ENCODE measurements around the gene GPRIN2.
"Not testable (repeated sequence)": the region's sequence is repeated elsewhere in the genome, so short reads cannot be mapped to it uniquely, and the experiment has no call there.

GPRIN2 gene

DNA sequence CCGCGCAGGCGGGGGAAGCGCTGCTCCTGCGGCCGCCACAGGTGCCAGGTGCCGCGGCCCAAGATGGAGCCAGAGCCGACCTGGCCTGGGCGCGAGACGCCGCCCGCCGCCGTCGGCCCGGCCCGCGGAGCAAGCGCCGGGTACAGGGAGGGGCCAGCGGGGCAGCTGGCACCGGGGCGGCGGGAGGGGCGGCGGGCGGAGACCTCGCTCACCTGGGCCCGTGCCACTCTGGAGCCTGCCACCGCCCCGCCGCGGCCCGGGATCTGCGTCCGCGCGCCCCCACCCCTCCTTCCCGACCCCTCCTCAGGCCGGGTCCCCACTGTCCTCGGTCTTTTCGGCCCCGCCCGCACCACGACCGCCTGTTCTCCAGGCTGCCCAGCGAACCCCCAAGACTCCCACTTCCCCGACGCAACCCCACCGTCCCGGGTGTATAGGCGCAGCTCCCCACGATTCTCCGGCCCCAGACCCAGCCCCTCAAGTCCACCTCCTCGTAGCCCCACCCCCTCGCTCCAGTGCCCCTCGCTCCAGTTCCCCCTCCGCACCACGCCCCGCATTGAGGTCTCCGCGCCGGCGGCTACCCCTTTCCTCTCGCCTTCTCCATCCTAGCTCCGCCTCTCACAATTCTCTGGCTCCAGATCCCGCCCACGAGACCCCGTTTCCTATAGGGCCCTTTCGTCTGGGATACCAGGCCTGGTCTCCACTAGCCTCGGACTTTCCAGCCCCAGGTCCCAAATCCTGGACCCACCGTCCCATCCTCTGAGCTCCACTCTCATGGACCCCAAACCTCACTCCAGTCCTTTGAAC lies at the start of gene GPRIN2:
Gene GPRIN2 (minus strand): TSS at position 144 of the 804 bp plus-strand sequence. CDS start 5,922 bp downstream, outside the sequence.
- in situ Hi-C loops (cut with MboI; ENCODE audit: low sequenced_read_pairs) = no loop called here

DNA sequence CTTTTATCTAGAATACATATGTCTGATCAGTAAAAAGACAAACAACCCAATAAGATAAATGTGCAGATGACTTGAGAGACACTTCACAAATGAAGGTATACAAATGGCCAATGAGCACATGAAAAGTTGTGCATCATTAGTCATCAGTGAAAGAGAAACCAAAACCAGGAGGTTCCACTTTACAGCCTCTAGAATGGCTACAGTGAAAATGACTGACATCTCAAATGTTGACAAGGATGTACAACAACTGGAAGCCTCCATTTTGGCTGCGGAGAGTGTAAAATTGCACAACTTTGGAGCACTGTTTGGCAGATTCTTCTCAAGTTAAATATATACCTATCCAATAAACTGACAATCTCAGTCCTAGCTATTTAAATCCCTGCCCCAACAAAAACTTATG lies 44.1 kb upstream of the GPRIN2 start:
- in situ Hi-C loops (cut with MboI; ENCODE audit: low sequenced_read_pairs) = not testable (repeated sequence)

DNA sequence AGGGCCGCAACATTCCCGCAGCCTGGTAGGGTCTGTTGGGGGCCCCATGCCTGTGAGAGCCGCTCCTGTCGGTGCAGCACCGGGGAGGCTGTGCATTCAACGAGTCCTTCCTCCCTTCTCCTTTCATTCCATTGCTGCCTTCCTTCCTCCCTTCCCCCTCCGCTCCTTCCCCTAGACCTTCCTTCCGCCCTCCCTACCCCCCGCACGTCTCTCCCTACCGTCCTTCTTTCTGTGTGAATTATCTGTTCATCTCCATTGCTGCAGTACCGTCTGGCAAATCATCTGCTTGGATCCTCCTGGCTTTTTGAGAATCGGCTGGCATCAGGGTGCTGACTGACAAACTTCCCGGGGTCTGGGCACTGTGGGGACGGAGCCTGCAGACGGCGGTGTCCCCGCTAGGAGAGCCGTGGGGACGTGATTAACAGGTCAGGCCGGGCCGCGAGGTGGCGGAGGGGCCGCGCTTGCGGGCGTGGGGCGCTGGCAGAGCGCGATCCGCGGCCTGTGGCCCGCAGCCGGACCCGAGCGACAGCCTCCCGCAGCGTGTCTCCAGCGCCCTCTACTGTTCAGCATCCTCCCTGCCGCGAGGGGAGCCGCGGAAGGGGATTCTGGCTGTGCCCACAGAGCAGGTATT lies 41.3 kb upstream of the GPRIN2 start:
- in situ Hi-C loops (cut with MboI; ENCODE audit: low sequenced_read_pairs) = not testable (repeated sequence)

DNA sequence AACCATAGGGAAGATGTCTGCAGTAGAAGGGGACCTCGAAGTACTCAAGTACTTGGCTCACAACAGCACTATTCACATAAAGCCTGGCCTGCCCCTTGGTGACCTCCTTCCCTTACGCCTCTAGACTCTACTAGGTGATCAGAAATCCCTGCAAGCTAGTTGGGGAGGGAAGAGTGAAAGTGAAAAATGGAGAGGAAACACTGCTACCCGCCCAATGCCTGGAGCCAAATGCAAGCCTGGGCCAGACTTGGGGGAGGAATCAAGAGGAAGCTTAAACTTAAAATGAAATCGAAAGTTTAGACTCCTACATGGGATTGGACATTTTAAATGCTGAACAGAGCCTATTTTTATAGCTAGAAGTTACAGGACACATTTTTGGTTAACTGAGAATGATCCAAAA lies 40.1 kb upstream of the GPRIN2 start:
- in situ Hi-C loops (cut with MboI; ENCODE audit: low sequenced_read_pairs) = not testable (repeated sequence)

DNA sequence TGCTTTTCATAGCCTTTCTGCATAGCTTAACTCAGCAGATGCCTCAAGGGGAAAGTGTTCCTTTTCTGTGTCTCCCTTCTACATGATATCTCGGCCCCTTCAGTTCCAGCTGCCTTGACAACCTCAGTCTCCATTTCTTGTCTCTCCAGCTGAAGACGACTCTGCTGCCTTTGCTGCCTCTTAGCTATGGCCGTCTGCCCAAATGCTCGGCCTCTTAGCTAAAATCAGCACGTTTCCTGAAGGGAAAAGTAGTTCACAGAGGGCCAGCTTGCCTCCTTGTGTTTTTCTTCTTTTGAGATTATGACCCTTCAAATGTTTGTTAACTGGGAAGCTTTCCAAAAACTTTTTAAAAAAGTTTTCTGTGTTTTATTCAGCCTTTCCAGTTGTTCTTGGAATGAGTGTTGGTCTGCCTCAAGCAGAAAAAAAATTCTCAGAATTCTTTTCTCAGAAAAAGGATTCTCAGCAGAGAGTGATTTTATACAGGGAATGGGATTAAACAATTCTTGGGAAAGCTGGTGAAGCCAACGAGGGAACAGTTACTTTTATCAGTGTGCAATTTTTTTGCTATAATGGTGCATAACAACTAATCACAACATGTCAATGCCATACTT lies 38.1 kb upstream of the GPRIN2 start:
- in situ Hi-C loops (cut with MboI; ENCODE audit: low sequenced_read_pairs) = not testable (repeated sequence)

DNA sequence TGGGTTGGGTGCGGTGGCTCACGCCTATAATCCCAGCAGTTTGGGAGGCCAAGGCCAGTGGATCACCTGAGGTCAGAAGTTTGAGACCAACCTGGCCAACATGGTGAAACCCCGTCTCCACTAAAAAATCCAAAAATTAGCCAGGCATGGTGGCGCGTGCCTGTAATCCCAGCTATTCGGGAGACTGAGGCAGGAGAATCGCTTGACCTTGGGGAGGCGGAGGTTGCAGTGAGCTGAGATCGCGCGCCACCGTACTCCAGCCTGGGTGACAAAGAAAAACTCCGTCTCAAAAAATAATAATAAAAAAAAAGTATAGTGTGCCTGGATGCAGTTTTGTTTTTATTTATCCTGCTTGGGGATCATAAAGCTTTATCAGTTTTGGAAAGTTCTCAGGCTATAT lies 36.8 kb upstream of the GPRIN2 start:
- in situ Hi-C loops (cut with MboI; ENCODE audit: low sequenced_read_pairs) = not testable (repeated sequence)

DNA sequence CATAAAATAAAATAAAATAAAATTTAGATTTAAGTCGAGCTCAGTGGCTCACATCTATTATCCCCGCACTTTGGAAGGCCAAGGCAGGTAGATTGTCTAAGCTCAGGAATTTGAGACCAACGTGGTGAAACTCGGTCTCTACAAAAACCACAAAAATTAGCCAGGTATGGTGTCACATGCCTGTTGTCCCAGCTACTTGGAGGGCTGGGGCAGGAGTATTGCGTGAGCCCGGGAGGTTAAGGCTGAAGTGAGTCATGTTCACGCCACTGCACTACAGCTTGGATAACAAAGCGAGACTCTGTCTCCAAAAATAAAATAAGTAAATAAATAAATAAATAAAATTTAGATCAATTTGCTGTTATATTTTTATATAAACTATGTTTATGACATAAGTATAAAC lies 34.6 kb upstream of the GPRIN2 start:
- in situ Hi-C loops (cut with MboI; ENCODE audit: low sequenced_read_pairs) = not testable (repeated sequence)

DNA sequence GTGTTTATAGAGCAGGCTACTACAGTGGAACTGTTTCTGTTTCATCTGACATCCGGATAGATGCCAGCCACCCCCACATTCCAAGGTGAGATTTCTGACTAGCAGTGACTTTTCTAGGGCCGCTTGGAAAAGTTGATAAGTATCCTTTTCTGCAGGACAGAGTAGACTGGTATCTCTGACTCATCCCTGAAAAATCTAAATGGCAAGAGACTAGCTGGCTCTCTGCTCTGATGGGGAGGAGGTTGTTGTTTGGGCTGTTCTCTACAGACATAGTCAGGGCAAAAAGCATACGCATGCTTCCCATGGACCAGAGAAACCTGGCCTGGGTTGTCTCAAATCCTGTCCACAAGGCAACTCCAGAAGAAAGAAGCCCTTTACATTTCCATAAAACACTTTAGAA lies 33.1 kb upstream of the GPRIN2 start:
- in situ Hi-C loops (cut with MboI; ENCODE audit: low sequenced_read_pairs) = not testable (repeated sequence)

DNA sequence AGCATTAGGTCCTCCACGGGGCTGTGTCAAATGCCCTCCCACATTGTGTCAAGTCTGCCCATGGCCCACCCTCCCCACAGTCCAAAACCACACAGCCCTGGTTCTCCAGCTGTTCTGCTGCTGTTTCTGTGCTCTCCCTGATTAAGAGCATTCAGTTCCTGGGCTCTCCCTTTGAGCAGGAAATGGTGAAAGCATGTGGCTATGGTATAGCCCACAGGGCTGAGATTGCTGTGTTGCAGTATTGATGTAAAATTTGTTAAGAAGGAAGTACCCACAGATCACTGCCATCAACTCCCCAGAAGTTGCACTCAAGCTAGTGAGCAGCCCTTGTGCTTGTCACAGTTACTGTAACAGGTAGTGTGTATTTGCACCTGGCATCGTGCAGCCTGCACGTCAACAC lies 31.8 kb upstream of the GPRIN2 start:
- in situ Hi-C loops (cut with MboI; ENCODE audit: low sequenced_read_pairs) = not testable (repeated sequence)

DNA sequence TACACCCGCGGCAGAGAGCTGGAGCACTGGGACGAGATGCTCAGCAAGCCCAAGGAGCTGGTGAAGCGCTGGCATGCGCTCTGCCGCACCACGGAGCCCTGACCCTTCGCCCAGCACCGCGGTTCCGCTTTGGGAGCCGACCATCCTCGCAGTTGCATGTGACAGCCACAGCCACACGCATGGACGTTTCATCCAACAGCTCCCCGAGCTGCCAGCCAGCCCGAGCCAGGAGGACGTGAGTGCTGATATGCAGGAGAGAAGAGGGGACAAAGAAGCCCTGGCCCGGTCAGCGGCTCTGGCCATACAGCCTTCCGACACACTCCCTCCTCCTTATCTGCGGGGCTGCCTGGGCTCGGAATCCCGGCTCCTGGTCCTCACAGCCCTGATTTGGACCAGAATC lies 31.1 kb upstream of the GPRIN2 start:
- in situ Hi-C loops (cut with MboI; ENCODE audit: low sequenced_read_pairs) = not testable (repeated sequence)

DNA sequence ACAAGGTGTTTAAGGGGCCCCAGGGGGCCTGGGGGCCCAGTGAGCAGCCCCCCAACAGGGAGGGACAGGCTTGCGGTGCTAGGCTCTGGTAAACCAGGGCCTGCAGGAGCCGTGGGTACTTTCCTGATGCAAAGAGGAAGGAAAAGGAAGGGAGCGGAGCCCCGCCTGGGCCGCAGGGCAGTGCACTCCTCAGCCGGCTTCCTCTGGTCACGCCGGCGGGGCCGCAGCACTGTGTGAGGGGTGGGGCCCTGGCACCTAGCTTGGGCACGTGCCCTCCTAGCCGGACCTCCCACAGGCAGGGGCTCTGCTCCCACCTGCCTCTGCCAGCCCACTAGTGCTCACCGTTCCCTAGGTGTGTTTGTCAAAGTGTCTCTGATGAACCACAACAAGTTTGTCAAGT lies 28.8 kb upstream of the GPRIN2 start:
- in situ Hi-C loops (cut with MboI; ENCODE audit: low sequenced_read_pairs) = not testable (repeated sequence)

DNA sequence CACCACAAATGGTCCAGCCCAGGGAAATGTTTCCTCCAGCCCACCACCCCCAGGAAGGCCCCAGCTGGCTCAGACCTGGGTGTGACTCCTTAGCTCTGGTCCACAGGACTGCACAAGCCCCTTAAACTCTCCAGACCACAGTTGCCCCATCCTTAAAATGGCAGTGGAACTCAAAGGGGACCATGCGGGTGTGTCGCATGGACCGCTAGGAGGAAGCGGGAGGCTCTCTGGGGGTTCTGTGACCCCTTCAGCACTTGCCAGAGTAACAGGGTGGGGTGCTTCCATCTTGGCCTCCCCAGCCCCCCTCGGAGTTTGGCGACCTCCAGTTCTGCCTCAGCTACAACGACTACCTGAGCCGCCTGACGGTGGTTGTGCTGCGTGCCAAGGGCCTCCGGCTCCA lies 27.7 kb upstream of the GPRIN2 start:
- in situ Hi-C loops (cut with MboI; ENCODE audit: low sequenced_read_pairs) = not testable (repeated sequence)

DNA sequence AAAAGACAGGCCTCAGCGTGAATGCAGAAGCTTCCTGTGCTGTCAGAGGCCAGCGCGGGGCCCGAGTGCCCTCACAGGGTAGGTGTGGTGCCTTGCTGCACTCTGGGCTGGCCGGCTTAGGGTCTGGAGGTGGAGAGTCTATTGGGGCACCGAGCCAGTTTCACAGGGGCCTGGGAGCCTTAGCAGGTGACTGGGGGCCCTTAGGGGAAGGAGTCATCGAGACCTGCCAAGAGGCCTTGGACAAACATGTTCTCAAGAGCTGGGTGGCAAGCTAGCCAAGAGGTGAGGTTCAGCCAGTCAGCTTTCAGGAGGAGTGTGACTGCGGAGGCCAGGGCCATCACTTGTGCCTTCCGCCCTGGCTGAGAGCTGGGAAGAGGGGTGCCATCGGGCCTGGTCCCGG lies 26.1 kb upstream of the GPRIN2 start:
- in situ Hi-C loops (cut with MboI; ENCODE audit: low sequenced_read_pairs) = not testable (repeated sequence)

DNA sequence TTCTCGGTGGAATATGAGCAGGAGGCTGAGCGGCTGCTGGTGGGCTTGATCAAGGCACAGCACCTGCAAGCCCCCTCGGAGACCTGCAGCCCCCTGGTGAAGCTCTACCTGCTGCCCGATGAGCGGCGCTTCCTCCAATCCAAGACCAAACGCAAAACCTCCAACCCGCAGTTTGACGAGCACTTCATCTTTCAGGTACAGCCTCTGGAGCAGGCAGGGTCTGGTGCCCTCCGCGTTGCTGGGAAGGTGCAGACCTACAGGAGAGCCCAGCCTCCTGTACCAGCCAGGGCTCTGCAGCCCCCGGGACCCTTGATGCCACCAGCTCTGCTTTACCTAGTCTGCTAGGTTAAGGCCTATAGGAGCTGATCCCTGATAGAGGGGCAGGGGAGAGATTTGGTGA lies 25.5 kb upstream of the GPRIN2 start:
- in situ Hi-C loops (cut with MboI; ENCODE audit: low sequenced_read_pairs) = not testable (repeated sequence)

DNA sequence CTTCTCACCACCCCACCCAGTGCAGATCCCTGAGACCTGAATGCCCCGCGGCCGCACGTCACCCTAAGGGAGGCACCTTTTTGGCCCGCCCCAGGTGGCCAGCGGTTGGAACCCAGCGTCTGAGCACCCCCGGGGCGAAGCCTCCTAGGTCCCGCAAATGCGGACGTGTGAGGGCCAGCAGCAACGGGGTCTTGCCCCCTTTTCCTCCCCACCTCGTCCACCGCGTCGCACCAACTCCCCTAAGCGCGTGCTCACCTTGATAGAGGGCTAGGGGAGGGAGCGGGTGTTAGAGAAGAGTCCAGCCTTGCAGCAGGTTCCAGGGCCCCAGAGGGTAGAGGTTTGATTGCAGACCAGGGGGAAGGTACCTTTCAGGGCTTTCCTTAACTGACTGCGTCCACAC lies 22.9 kb upstream of the GPRIN2 start:
- in situ Hi-C loops (cut with MboI; ENCODE audit: low sequenced_read_pairs) = not testable (repeated sequence)

DNA sequence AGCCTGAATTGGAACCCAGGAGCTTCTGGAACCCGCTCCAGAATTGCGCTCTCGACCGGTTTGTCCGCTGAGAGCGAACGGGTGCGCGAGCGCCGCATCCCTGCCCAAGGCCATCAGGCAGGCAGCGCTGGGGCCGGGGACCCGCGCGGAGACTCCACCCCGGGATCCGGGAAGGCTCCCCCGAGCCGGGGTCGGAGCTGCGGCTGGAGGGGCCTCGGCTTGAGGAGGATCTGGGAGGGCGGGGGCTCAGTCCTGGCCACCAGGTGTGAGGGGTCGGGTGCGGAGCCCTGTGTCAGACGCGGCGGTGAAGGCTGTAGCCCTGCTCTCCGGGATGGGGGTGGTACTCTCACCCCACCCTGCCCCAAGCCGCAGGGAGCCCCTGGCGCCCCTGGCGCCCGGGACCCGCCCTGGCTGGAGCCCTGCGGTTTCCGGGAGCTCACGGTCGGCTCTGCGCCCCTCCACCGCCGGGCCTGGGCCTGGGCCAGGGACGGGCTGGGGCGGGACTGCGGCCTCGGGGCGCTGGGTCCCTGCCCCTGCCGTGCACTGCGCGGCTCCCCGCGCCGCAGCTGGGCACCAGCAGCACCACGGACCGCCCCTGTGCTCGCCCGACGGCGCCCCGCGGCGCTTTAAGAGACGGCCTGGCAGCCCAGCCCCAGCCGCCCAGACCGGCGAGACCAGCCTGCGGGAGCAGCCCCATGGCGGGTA lies 22.2 kb upstream of the GPRIN2 start, which contains the start of gene SYT15:
Gene SYT15 (plus strand): TSS at position 655 of the 705 bp plus-strand sequence. CDS start 41 bp downstream, at position 696.
- in situ Hi-C loops (cut with MboI; ENCODE audit: low sequenced_read_pairs) = not testable (repeated sequence)

DNA sequence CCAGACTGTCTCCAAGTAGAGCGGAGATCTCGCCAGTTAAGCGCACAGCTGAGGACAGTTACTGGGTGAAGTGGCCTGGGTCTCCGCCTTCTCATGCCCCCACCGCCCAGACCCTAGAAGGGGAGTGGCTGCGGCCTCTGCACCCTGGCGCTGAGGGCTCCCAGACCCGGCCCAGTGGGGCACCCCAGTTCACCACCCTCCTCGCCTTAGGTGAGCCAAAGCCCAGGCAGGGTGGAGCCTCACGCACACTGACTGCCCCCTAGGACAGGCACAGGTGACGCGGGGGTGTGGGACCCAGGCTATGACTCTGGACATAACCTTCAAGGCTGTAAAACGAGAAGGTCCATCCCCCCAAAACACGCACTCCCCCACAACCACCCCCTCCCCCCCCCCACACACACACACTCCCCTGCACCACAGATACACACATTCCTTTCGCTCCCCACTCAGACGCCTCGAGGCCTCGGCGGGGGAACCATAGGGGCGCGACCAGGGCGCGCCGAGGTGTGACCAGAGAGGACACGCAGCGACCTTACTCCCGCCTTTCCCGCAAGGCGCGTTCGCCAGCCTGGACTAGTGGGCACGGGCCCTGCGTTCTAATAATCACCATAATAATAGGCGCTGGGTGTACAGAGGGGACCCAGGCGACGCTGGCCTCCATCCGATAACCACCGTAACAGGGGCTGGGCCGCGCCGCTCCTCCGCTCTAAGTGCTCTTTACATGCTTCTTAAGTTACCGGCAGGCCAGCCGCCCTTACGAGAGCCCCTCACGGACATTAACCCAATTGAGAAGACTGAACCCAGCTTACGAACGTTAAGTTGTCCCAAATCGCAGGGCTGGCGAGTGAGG lies 21.4 kb upstream of the GPRIN2 start:
- in situ Hi-C loops (cut with MboI; ENCODE audit: low sequenced_read_pairs) = not testable (repeated sequence)

DNA sequence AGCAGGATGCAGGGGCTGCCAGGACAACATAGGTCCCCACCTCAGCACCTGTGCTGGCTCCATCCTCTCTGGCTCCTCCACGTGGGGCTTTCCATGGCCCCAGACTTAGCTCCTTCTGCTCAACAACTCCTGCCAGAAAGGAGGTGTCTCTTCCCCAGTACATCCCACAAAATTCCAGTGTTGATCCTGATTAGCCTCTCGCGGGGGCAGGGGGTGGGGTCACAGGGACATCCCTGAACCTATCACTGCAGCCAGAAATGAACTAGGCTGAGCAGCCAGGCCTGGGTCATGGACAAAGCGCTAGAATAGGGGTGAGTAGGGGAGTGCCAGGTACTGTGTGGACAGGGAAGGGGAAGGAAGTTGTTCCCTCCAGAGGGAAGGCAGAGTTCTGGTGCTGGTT lies 17.4 kb upstream of the GPRIN2 start:
- in situ Hi-C loops (cut with MboI; ENCODE audit: low sequenced_read_pairs) = not testable (repeated sequence)

DNA sequence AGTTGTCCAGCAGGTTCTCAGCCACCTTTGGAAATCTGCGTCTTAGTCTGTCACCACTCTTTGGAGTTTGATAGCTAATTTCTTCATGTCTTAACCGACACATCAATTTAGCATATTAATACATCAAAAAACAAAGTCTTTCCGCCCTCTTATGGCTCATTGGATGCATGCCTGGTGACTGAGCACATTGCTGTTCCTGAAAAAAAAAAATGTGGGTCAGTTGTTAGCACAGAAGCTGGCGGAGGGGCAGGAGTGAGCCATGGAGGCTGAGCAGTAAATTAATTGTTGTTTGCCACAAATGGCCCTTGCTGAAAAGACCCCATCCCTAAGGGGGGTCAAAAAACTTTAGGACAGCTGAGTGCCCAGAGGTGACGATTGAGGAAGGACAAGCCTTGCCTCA lies 16.9 kb upstream of the GPRIN2 start:
- in situ Hi-C loops (cut with MboI; ENCODE audit: low sequenced_read_pairs) = not testable (repeated sequence)

DNA sequence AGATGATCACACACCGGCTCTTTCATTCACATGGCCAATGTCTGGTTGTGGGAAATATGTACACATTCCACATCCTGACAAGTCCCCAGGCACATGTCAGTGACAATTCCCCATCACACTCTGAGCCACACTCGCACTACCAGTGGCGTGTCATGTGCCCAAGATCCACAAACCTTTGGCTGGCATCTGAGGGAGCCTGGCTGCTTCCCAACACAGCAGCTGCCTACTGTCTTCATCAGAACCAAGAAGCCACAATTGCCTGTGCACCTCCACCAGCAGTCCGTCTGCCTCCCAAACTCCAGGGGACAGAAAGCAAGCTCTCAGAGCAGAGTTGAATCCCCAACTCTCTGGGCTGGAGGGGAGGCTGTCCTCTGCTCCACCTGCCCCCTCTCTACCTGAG lies 16.3 kb upstream of the GPRIN2 start:
- in situ Hi-C loops (cut with MboI; ENCODE audit: low sequenced_read_pairs) = not testable (repeated sequence)
